Measurements from ENCODE around the gene CCSER1.

The CCSER1 gene

DNA sequence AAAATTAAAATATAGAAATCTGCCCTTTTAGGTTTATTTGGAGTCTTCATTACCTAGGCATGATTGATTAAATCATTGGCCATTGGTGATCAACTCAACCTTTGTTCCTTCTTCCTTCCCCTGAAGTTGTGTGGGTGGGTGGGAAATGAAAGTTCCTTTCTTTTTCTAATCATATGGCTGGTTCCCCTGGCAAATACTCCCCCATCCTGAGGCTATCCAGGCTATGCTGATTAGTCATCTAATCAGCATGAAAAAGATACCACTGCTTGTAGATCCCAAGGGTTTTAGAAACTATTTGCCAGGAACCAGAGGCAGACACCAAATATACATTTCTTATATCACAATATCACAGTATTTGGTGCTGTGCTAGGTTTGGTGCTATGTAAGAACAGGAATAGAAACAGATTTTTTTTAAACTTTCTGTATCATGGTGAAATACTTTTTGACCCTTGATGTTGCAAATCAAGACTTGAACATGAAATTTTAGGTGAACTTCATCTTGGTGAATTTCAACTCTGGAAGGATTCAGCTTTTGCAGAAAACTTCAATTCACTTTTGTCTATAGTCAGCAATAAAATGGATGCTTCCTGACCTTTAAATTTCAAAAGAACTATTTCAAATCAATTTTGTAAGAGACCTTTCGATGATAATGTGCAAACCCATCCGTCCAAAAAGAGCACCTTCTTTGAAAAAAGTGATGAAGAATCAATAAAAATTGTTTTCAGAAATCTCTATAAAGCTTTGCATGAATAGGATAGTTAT, 71.1 kb downstream of the CCSER1 start:
- DNase-seq = no peak

GRCh38 chr4:90207887-90208454, 80.8 kb downstream of the CCSER1 start:
- DNase-seq = no peak

GRCh38 chr4:90209922-90210321, 82.7 kb downstream of the CCSER1 start:
- DNase-seq = no peak

- no peak for DNase-seq
Observed at GRCh38 chr4:90211174-90211573, 84.0 kb downstream of the CCSER1 start.

DNA sequence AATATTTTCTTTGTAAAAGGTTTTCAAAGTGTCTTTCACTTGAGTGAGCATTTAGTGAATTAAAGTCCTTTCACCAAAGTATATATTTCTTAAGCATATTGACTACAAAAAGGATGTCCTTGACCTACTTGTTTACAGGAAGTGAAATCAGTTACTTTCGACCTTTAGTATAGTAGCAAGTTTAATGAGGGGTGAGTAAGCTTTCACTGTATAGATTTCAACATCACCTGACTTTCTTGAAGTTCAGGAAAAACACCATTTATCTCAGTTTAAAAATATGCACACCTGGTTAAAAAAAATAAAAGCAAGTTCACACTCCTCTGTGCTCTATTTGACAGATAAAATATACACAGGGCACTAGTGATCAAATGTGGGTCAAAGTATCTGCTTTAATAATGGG, 88.1 kb downstream of the CCSER1 start:
- no peak for DNase-seq

GRCh38 chr4:90219822-90220221, 92.6 kb downstream of the CCSER1 start:
- no peak for DNase-seq

GRCh38 chr4:90220459-90220858, 93.3 kb downstream of the CCSER1 start:
- DNase-seq = no peak

DNA sequence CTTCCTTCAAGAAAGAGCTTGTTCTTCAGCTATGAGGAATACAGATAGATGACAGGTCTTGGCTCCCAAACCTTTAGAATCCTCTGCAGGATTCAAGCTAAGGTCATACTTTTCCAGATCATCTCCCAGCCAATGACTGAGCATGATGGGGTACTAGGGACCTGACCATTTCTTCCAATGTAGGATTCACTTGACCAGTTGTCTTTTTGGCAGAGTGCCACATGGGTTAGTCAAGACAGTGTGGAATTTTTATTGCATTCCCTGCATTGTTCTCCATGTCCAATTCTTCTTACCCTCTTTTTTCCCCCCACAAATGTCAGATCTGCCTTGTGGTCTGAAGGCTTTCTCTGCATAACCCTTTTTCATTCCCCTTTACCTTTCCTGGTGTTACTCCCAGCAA, 99.5 kb downstream of the CCSER1 start:
- DNase-seq = no peak

- no peak for DNase-seq
Observed at GRCh38 chr4:90227177-90227576, 100.0 kb downstream of the CCSER1 start.

DNA sequence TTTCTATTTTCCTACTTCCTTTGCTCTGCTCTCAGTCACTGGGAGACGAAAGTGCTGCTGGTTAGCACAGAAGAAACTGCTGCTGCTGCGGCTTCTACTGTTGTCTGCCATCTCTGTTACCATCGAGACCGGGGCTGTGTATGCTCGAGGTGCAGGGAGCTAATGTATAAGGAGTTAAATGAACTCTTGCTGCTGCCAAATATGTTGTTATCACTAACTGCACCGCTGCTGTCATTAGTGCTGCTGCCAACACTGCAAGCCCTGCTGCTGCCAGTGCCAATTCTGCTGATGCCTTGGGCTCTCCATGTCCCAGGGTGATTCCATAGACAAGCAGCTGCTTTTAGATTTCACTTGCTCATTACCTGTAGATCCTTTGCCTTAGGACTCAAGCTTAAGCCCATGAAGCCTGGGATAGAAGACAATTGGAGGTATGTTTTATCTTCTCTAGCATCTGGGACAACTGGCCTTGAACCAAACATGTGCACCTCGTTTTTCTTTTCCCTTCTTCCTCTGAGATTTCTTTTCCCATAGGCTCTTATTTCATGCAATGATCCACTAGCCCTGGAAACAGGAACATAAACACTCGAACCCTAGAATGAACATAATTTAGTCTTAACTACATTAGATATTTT, 107.8 kb downstream of the CCSER1 start:
- DNase-seq = no peak

DNA sequence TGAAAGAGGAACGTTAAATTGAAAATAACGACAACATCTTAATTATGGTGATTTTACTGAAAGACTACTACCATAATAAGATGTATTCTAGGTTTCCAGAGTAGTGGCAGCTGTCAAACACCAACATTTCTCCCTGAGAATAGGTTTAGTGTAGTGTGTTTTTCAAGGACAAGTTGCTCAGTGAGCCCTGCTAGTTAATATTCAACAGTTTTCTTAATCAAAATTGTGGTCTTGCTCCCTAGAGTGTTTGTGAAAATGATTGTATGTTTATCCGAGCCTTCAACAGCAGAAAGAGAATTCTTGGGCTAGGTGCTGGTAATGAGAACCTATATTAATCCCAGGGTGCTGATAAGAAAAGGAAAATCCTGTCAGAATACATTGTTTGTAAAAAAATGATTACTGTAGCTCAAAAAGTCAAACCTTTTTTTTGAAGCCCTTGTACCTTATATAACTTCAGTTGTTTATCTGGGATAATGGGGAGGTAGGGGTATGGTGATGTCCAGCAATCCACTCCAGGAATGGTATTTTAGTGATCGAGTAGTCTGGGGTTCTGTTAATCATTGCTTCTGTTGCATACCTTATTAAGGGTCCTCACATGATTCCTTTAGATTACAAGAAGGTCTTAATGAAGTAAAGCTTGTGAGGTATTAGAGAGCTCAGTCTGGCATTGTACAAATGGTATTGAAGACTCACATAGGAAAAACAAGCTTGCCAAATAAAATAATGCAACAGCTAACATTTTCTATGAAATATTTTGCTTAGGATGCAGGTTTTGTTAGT, 110.7 kb downstream of the CCSER1 start:
- DNase-seq = no peak

- DNase-seq = no peak
Observed at GRCh38 chr4:90240333-90240732, 113.1 kb downstream of the CCSER1 start.

GRCh38 chr4:90241008-90241407, 113.8 kb downstream of the CCSER1 start:
- DNase-seq = no peak

DNA sequence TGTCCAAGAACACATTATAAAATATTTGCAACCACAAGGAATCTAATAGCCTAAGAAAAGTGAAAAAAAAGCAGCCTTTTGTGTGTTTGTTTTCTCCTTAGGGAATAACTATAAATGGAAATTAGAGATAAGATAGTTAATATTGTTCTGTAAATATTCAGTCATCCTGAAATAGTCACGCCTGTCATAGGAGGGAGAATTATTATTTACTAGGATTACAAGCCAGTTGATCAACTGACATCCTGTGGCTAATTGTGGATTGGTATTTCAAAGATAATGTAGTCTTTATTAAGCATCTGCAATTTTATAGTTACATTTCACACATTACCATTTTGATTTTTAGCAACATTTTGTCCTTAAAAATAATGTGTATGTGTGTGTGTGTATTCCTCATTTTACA, 118.6 kb downstream of the CCSER1 start:
- DNase-seq = no peak

DNA sequence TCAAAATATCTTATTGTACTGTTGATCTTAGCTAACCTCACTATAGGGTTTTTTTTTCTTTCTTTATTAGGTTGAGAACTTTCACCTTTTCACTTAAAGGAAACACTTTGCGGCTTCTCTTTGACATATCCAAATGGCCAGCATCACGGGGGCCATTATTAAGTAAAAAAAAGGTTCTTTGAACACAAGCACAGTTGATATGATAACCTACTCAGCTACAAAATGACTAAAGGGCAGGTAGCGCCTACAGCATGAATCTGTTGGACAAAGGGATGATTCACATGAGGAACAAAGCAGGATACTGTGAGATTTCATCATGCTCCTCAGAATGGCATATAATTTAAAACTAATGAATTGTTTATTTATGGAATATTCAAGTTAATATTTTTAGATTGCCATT, 119.6 kb downstream of the CCSER1 start:
- no peak for DNase-seq

DNA sequence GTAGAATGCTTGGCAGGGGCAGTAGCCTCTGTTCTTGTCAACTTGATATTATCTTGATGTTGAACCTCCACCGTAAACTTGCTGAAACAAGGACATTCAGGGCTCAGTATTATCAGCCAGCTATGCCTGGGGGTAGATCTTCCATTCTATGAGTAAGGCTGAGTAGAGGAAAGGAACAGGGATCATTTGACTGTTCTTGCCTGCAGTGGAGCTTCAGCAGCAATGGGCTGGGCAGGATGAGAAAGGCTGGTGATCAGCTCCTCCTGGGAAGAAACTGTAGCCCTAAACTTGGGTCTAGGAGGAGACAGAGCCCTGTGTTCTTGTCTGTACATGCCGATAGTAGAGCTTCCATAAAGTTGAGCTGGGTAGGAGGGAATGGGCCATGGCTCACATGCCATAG, 127.2 kb downstream of the CCSER1 start:
- DNase-seq = no peak

DNA sequence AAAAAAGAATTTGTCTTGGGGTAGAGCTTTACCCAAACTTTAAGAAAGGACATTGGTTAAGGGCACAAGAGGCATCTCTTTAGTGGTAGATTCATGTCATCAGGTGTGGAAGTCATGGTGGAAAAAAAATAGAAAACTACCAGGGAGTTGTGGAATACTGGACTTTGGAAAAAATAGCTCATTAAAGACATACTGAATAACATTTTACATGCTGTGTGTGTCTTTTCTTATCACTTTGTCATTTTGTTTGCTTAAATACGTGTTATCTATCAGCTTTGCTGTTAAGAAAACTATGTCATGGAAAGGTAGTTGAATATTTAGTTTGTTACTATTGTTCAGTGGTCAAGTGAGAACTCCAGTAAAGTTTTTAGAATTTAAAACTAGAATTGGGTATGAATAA, 147.0 kb downstream of the CCSER1 start:
- DNase-seq = no peak

DNA sequence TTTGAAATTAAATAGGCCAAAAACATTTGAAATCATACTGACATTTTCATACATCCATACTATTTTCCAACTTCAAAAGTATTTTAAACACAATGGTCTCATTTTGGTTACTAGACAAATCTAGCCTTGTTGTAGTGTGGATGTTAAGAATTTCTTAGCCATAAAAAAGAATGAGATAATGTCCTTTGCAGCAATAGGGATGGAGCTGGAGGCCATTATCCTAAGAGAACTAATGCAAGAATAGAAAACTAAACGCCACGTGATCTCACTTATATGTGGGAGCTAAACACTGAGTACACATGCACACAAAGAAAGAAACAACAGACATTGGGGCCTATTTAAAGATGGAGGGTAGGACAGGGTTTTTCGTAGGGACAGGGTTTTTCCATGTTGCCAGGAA, 153.8 kb downstream of the CCSER1 start:
- no peak for DNase-seq

DNA sequence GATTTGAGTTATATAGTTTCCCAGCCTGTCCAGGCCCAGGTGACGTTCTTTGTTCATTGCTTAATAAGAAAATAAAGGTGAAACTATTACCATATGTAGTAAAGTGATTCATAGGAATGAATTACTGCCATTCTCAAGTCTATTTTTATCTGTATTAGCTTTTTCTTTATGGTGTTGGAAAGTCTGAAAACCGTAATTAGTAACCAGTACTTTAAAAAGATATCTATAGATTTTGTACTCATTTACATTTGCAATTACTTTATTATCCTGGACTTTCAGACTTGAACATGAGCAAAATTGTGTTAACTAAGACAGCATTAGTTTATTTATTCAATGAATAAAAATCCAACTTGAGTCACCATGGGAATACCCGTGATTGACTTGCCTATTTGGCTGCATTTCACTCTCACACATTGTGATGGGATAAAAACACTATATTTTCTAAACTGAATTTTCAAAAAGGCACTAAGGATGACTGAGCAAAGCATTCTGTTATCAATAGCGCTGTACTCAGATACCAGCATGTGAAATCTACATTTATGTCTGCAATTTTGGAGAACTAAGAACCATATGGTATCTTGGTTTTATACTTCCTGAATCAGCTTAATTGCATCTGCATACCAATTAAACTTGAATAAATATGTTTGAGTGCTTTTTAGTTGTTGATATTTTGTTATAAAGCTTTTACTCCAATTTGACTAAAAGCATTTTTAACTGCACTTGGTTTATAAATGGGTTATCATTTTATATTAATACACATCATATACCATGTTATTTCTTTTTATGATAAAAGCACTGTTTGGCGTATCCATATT, 154.6 kb downstream of the CCSER1 start:
- no peak for DNase-seq

GRCh38 chr4:90290345-90290744, 163.2 kb downstream of the CCSER1 start:
- DNase-seq = no peak

DNA sequence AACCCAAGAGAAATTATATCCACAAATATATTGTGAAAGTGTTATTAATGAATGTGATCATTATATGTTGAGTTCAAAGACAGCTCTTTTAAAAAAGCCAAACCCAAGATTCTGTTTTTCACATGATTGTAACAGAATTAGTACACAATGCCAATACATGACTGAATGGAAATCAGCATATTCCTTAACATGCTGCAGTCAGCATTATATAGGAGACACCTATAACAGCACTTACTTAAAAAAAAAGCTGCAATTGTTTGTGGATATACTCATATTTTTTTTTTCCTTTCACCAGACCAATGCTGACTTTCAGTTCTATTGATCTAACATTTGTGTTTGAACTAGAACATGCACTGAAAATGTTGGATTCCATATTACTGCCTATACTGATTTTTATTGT, 165.2 kb downstream of the CCSER1 start:
- DNase-seq = no peak

- DNase-seq = no peak
Observed at GRCh38 chr4:90293320-90293719, 166.1 kb downstream of the CCSER1 start.

DNA sequence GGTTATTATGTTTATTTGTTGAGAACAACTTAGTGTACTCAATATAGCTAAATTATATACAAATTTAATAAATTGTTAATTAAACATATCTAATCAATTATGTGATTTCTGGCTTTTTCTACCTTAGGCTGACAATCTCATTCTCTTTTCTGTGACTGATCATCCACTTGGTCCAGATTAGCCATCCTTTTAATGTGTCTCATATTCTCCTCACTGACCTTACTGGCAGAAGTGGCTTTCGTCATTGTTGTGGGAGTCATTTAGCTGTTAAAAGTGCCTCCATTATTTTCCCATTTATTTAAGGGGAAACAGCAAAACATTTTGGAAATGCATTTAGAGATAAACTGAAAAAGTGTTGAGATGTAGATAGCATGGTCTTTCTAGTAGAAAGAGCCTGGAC, 172.2 kb downstream of the CCSER1 start:
- DNase-seq = no peak
